ENCODE results near the gene HIVEP3.

Gene HIVEP3

GRCh38 chr1:41870076-41870562 is 48.6 kb downstream of the HIVEP3 start:
- H3K4me3 ChIP-seq (ENCODE audit: low read length in 2 of 2) = no peak overlapping the region
- no peak overlapping the region for H2AFZ ChIP-seq (ENCODE audit: low read length)
- DNase-seq (ENCODE audit: low spot score) = no peak
- H3K79me1 ChIP-seq (ENCODE audit: low read depth, low read length) = no peaks in the 10 kb centered on the region
- WGBS, 2 donors (ENCODE audit: extremely low coverage in 2 of 2, insufficient read length in 2 of 2, insufficient replicate concordance in 1 of 2) = no CpG with 5 or more reads among the region's 7 CpGs
- H3K4me2 ChIP-seq (ENCODE audit: insufficient read depth, low read length, poor library complexity, severe bottlenecking) = no peak overlapping the region
- no peak overlapping the region for H3K27ac ChIP-seq (replicated peaks; ENCODE audit: low read length)
- H3K23ac ChIP-seq (ENCODE audit: low read depth, low read length, poor library complexity) = no peak overlapping the region
- no peaks in the 10 kb centered on the region for H3K36me3 ChIP-seq (replicated peaks in 1 of 2; ENCODE audit: control insufficient read depth in 2 of 2, insufficient read depth in 2 of 2, low read length in 2 of 2)
- peaks cover 2 to 13% of the 10 kb centered on the region in 2 donors for H3K4me1 ChIP-seq (ENCODE audit: control insufficient read depth in 2 of 2, insufficient read depth in 1 of 2, low read depth in 1 of 2, low read length in 2 of 2)
- H2BK5ac ChIP-seq (ENCODE audit: low read length) = no peak overlapping the region
- H4K91ac ChIP-seq (ENCODE audit: low read depth, low read length, poor library complexity) = no peak overlapping the region
- H2BK120ac ChIP-seq (ENCODE audit: low read depth, low read length) = no peak overlapping the region
- H2BK15ac ChIP-seq (ENCODE audit: low read length) = no peak overlapping the region
- no peak overlapping the region for H3K14ac ChIP-seq (ENCODE audit: low read length)
- no peak overlapping the region for H3K4ac ChIP-seq (ENCODE audit: low read length)
- H3K9me3 ChIP-seq (replicated peaks in 1 of 2; ENCODE audit: control insufficient read depth in 2 of 2, insufficient read depth in 1 of 2, low read depth in 1 of 2, low read length in 2 of 2) = no peaks in the 10 kb centered on the region
- H4K8ac ChIP-seq (ENCODE audit: low read depth, low read length) = no peak overlapping the region
- H3K27me3 ChIP-seq (ENCODE audit: control insufficient read depth in 3 of 3, insufficient read depth in 3 of 3, low read depth in 1 of 3, low read length in 3 of 3) = no peaks in the 10 kb centered on the region
- H3K18ac ChIP-seq (ENCODE audit: low read length) = no peak overlapping the region
- H3K9ac ChIP-seq (ENCODE audit: low read depth, low read length, poor library complexity) = no peak overlapping the region
- no peak overlapping the region for H2BK12ac ChIP-seq (ENCODE audit: low read length)
- H2AK5ac ChIP-seq (ENCODE audit: low read depth, low read length) = no peak overlapping the region

GRCh38 chr1:41868241-41868998 is 50.3 kb downstream of the HIVEP3 start:
- Histone ChIP-seq H2BK12ac (ENCODE audit: low read length) (no peak overlapping the region), H3K4me1 (ENCODE audit: control insufficient read depth in 2 of 2, insufficient read depth in 1 of 2, low read depth in 1 of 2, low read length in 2 of 2) (peaks cover 4 to 9% of the 10 kb centered on the region in 2 donors), H3K9me3 (replicated peaks in 1 of 2; ENCODE audit: control insufficient read depth in 2 of 2, insufficient read depth in 1 of 2, low read depth in 1 of 2, low read length in 2 of 2) (no peaks in the 10 kb centered on the region), H4K8ac (ENCODE audit: low read depth, low read length) (no peak overlapping the region), H3K27ac (replicated peaks; ENCODE audit: low read length) (no peak overlapping the region), H3K4me2 (ENCODE audit: insufficient read depth, low read length, poor library complexity, severe bottlenecking) (no peak overlapping the region), H3K27me3 (ENCODE audit: control insufficient read depth in 3 of 3, insufficient read depth in 3 of 3, low read depth in 1 of 3, low read length in 3 of 3) (no peaks in the 10 kb centered on the region), H3K14ac (ENCODE audit: low read length) (no peak overlapping the region), H2AFZ (ENCODE audit: low read length) (no peak overlapping the region), H2AK5ac (ENCODE audit: low read depth, low read length) (no peak overlapping the region), H3K23ac (ENCODE audit: low read depth, low read length, poor library complexity) (no peak overlapping the region), H3K4me3 (ENCODE audit: low read length in 2 of 2) (no peak overlapping the region), H3K18ac (ENCODE audit: low read length) (no peak overlapping the region), H3K36me3 (replicated peaks in 1 of 2; ENCODE audit: control insufficient read depth in 2 of 2, insufficient read depth in 2 of 2, low read length in 2 of 2) (no peaks in the 10 kb centered on the region), H2BK5ac (ENCODE audit: low read length) (no peak overlapping the region), H2BK120ac (ENCODE audit: low read depth, low read length) (no peak overlapping the region), H3K79me1 (ENCODE audit: low read depth, low read length) (no peaks in the 10 kb centered on the region), H3K4ac (ENCODE audit: low read length) (no peak overlapping the region), H2BK15ac (ENCODE audit: low read length) (no peak overlapping the region), H3K9ac (ENCODE audit: low read depth, low read length, poor library complexity) (no peak overlapping the region), H4K91ac (ENCODE audit: low read depth, low read length, poor library complexity) (no peak overlapping the region)
- DNase-seq (ENCODE audit: low spot score) = no peak
- WGBS, 2 donors (ENCODE audit: extremely low coverage in 2 of 2, insufficient read length in 2 of 2, insufficient replicate concordance in 1 of 2) = no CpG with 5 or more reads among the region's 6 CpGs

DNA sequence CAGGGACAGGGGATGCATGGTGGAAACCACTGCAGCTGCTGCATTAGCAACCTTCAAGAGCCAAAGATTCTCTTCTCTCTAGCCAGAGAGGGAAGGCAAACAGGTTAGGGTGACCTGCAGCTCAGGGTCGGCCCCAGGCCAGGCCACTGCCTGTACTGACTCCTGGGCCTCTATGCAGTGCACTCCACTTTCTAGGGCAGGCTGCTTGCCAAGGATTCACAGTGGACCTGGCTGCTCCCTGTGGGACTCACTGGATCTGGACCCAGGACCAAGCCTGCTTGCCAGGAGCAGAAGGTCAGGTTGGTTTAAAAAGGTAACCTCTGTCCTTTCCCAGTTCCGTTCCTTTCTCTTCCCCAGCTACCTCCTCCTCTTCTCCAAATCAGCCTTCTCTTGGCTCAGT is 52.4 kb downstream of the HIVEP3 start:
- H2AK5ac ChIP-seq (ENCODE audit: low read depth, low read length) = no peak overlapping the region
- H2BK5ac ChIP-seq (ENCODE audit: low read length) = no peak overlapping the region
- WGBS, 2 donors (ENCODE audit: extremely low coverage in 2 of 2, insufficient read length in 2 of 2, insufficient replicate concordance in 1 of 2) = no CpG with 5 or more reads among the region's 2 CpGs
- H3K36me3 ChIP-seq (replicated peaks in 1 of 2; ENCODE audit: control insufficient read depth in 2 of 2, insufficient read depth in 2 of 2, low read length in 2 of 2) = no peaks in the 10 kb centered on the region
- H3K4me3 ChIP-seq (ENCODE audit: low read length in 2 of 2) = no peak overlapping the region
- H2BK15ac ChIP-seq (ENCODE audit: low read length) = no peak overlapping the region
- H3K4me1 ChIP-seq (ENCODE audit: control insufficient read depth in 2 of 2, insufficient read depth in 1 of 2, low read depth in 1 of 2, low read length in 2 of 2) = peaks cover 20 to 21% of the 10 kb centered on the region in 2 donors
- H3K79me1 ChIP-seq (ENCODE audit: low read depth, low read length) = no peaks in the 10 kb centered on the region
- no peak overlapping the region for H3K4me2 ChIP-seq (ENCODE audit: insufficient read depth, low read length, poor library complexity, severe bottlenecking)
- H3K4ac ChIP-seq (ENCODE audit: low read length) = no peak overlapping the region
- no peak overlapping the region for H3K9ac ChIP-seq (ENCODE audit: low read depth, low read length, poor library complexity)
- no peaks in the 10 kb centered on the region for H3K27me3 ChIP-seq (ENCODE audit: control insufficient read depth in 3 of 3, insufficient read depth in 3 of 3, low read depth in 1 of 3, low read length in 3 of 3)
- H3K23ac ChIP-seq (ENCODE audit: low read depth, low read length, poor library complexity) = no peak overlapping the region
- no peak overlapping the region for H2BK12ac ChIP-seq (ENCODE audit: low read length)
- H3K14ac ChIP-seq (ENCODE audit: low read length) = no peak overlapping the region
- H4K91ac ChIP-seq (ENCODE audit: low read depth, low read length, poor library complexity) = no peak overlapping the region
- H2AFZ ChIP-seq (ENCODE audit: low read length) = no peak overlapping the region
- DNase-seq (ENCODE audit: low spot score) = no peak
- H3K9me3 ChIP-seq (replicated peaks in 1 of 2; ENCODE audit: control insufficient read depth in 2 of 2, insufficient read depth in 1 of 2, low read depth in 1 of 2, low read length in 2 of 2) = no peaks in the 10 kb centered on the region
- H2BK120ac ChIP-seq (ENCODE audit: low read depth, low read length) = no peak overlapping the region
- H3K27ac ChIP-seq (replicated peaks; ENCODE audit: low read length) = no peak overlapping the region
- H3K18ac ChIP-seq (ENCODE audit: low read length) = peak overlapping the region; percentile 49
- H4K8ac ChIP-seq (ENCODE audit: low read depth, low read length) = no peak overlapping the region

DNA sequence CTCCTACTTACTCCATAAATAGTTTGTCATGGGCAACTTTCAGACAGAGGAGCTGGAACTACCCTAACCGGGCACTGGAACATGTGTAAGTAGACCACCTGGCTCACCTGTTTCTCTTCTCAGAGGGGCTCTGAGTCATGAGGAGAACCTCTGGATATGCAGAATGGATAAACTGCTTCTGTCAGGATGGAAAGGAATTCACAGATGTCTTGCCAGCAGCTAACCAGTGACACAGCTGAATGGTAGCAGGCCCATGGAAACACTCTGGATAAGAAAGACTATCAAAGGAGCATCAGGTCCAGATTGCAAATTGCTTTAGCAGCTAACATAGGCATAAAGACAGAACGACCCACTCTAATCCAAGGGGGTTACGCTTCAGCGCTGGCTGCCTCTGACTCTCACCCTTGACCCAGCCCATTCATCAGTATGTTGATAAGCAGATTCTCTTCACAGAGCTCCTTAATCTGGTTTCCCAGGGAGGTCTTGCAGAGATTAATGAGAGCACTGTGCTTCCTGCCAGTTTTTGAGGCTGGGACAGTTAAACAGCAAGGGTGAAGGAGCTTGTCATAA is 54.2 kb downstream of the HIVEP3 start:
- no peak for DNase-seq (ENCODE audit: low spot score)
- Histone ChIP-seq H3K4ac (ENCODE audit: low read length) (no peak overlapping the region), H3K23ac (ENCODE audit: low read depth, low read length, poor library complexity) (no peak overlapping the region), H4K8ac (ENCODE audit: low read depth, low read length) (no peak overlapping the region), H2BK12ac (ENCODE audit: low read length) (no peak overlapping the region), H2AFZ (ENCODE audit: low read length) (no peak overlapping the region), H3K9ac (ENCODE audit: low read depth, low read length, poor library complexity) (no peak overlapping the region), H3K4me3 (ENCODE audit: low read length in 2 of 2) (no peak overlapping the region), H3K4me2 (ENCODE audit: insufficient read depth, low read length, poor library complexity, severe bottlenecking) (no peak overlapping the region), H3K27me3 (ENCODE audit: control insufficient read depth in 3 of 3, insufficient read depth in 3 of 3, low read depth in 1 of 3, low read length in 3 of 3) (no peaks in the 10 kb centered on the region), H2BK15ac (ENCODE audit: low read length) (no peak overlapping the region), H3K36me3 (replicated peaks in 1 of 2; ENCODE audit: control insufficient read depth in 2 of 2, insufficient read depth in 2 of 2, low read length in 2 of 2) (no peaks in the 10 kb centered on the region), H3K4me1 (ENCODE audit: control insufficient read depth in 2 of 2, insufficient read depth in 1 of 2, low read depth in 1 of 2, low read length in 2 of 2) (peaks cover 18% of the 10 kb centered on the region in 2 donors), H3K14ac (ENCODE audit: low read length) (no peak overlapping the region), H2AK5ac (ENCODE audit: low read depth, low read length) (no peak overlapping the region), H3K27ac (replicated peaks; ENCODE audit: low read length) (no peak overlapping the region), H3K9me3 (replicated peaks in 1 of 2; ENCODE audit: control insufficient read depth in 2 of 2, insufficient read depth in 1 of 2, low read depth in 1 of 2, low read length in 2 of 2) (no peaks in the 10 kb centered on the region), H2BK5ac (ENCODE audit: low read length) (no peak overlapping the region), H3K79me1 (ENCODE audit: low read depth, low read length) (no peaks in the 10 kb centered on the region), H3K18ac (ENCODE audit: low read length) (no peak overlapping the region), H4K91ac (ENCODE audit: low read depth, low read length, poor library complexity) (no peak overlapping the region), H2BK120ac (ENCODE audit: low read depth, low read length) (no peak overlapping the region)
- WGBS, 2 donors (ENCODE audit: extremely low coverage in 2 of 2, insufficient read length in 2 of 2, insufficient replicate concordance in 1 of 2) = no CpG with 5 or more reads among the region's 4 CpGs
